Upper lobe of left lung (tissue), 4 donors: ENCODE results near the gene TNNT3.

ENCODE experiments used
- POLR2A ChIP-seq, 4 donors: fragments of 450-650 bp; IDR thresholded peaks; one replicate each; pipeline ENCODE4 v1.5.1; 2016 to 2017; ENCODE audit warnings: antibody characterized with exemption in 4 of 4, mild to moderate bottlenecking in 2 of 4
- POLR2AphosphoS5 ChIP-seq, 2 donors: sonication (generic); formaldehyde crosslinking; IDR thresholded peaks; one replicate each; pipeline ENCODE4 v1.5.1; 2017; ENCODE audit warnings: antibody characterized with exemption in 2 of 2
- TF ChIP-seq, protein P1 (sequence below), 6 experiments: fragments of 450-650 bp in 4 of 6; fragments of 200-600 bp in 2 of 6; sonication (generic) in 2 of 6; IDR thresholded peaks; one replicate each; pipeline ENCODE4 v1.5.1; 2016 to 2019; ENCODE audit warnings: antibody characterized with exemption in 6 of 6

DNA sequence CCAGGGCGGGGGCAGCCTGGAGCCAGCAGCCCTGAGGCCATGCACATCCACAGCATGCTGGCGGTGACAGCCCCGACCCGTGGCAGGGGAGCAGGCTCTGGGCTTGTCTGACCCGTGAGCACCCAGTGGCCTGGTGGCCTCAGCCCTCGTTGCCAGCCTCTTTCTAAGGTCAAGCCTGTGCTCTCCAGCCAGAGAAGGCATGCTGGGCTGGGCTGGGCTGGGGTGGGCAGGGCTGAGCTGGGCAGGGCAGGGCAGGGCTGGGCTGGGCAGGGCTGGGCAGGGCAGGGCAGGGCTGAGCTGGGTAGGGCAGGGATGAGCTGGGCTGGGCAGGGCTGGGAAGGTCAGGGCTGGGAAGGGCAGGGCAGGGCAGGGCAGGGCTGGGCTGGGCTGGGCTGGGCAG, 67.5 kb downstream of the TNNT3 start:
- no peak for TF ChIP-seq POLR2AphosphoS5 (IDR thresholded peaks at IDR 0.05)
- TF ChIP-seq, protein P1, sequence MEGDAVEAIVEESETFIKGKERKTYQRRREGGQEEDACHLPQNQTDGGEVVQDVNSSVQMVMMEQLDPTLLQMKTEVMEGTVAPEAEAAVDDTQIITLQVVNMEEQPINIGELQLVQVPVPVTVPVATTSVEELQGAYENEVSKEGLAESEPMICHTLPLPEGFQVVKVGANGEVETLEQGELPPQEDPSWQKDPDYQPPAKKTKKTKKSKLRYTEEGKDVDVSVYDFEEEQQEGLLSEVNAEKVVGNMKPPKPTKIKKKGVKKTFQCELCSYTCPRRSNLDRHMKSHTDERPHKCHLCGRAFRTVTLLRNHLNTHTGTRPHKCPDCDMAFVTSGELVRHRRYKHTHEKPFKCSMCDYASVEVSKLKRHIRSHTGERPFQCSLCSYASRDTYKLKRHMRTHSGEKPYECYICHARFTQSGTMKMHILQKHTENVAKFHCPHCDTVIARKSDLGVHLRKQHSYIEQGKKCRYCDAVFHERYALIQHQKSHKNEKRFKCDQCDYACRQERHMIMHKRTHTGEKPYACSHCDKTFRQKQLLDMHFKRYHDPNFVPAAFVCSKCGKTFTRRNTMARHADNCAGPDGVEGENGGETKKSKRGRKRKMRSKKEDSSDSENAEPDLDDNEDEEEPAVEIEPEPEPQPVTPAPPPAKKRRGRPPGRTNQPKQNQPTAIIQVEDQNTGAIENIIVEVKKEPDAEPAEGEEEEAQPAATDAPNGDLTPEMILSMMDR (IDR thresholded peaks at IDR 0.05): no peak
- no peak for TF ChIP-seq POLR2A (IDR thresholded peaks at IDR 0.05)
